Transverse colon (tissue), 4 donors: ENCODE measurements around the gene PRSS53. TPM values are rescaled to one million over a fixed set of nuclear protein-coding genes. Genes with fewer than 3 reads are reported as not detected.

Experiments used
- DNase-seq: peaks from one replicate; pipeline ENCODE4 v3.0.0-alpha.2; 2019
- H3K27ac ChIP-seq, 4 donors: fragments of 200-600 bp; sonication (generic); 2 replicates each; pipeline ENCODE4 v1.5.1; 2016 to 2018; ENCODE audit warnings: inconsistent platforms in 4 of 4
- H3K27me3 ChIP-seq: fragments of 200-600 bp; sonication (generic); 2 replicates; pipeline ENCODE4 v1.5.1; 2017; ENCODE audit warnings: inconsistent platforms
- H3K36me3 ChIP-seq, 4 donors: fragments of 200-600 bp; sonication (generic); 2 replicates each; pipeline ENCODE4 v1.5.1; 2017 to 2019; ENCODE audit warnings: inconsistent platforms in 4 of 4
- H3K4me1 ChIP-seq, 4 donors: fragments of 200-600 bp; sonication (generic); 2 replicates each; pipeline ENCODE4 v1.5.1; 2017 to 2020; ENCODE audit warnings: inconsistent platforms in 4 of 4
- H3K4me3 ChIP-seq, 4 donors: fragments of 200-600 bp; sonication (generic); 1 replicate in 1 of 4; 2 replicates in 3 of 4; pipeline versions ENCODE4 v1.5.1 to v1.6.1; 2017 to 2019; ENCODE audit warnings: inconsistent platforms in 4 of 4
- H3K9me3 ChIP-seq, 2 donors: fragments of 200-600 bp; sonication (generic); 2 replicates each; pipeline ENCODE4 v1.5.1; 2017 to 2019; ENCODE audit warnings: inconsistent platforms in 2 of 2
- CTCF ChIP-seq, 5 experiments: fragments of 200-600 bp in 3 of 5; fragments of 450-650 bp in 2 of 5; sonication (generic) in 3 of 5; IDR thresholded peaks; 1 replicate in 2 of 5; 2 replicates in 3 of 5; pipeline ENCODE4 v1.5.1; 2016 to 2017; ENCODE audit warnings: antibody characterized with exemption in 5 of 5, inconsistent platforms in 3 of 5, mild to moderate bottlenecking in 2 of 5, moderate library complexity in 1 of 5
- EP300 ChIP-seq: sonication (generic); formaldehyde crosslinking; IDR thresholded peaks from one replicate; pipeline ENCODE4 v1.6.1; 2017; ENCODE audit warnings: antibody characterized with exemption, low read depth
- POLR2A ChIP-seq: fragments of 450-650 bp; IDR thresholded peaks from one replicate; pipeline ENCODE4 v1.6.1; 2016; ENCODE audit warnings: antibody characterized with exemption, mild to moderate bottlenecking, moderate library complexity
- POLR2AphosphoS5 ChIP-seq, 3 donors: sonication (generic); formaldehyde crosslinking; IDR thresholded peaks; one replicate each; pipeline ENCODE4 v1.6.1; 2016; ENCODE audit warnings: antibody characterized with exemption in 3 of 3
- WGBS, 2 donors: methylation state at CpG; one replicate each; pipeline ENCODE4 v1.1.5; 2018; ENCODE audit warnings: low coverage in 1 of 2; 5-methylcytosine and 5-hydroxymethylcytosine counted together
- in situ Hi-C, 4 donors: fragments of 200-750 bp; cut with MboI; loops; one replicate each; pipeline versions ENCODE4 v1.15.0 to v1.15.1; 2017; ENCODE audit warnings: low sequenced_read_pairs in 3 of 4, low pct_ligation_motif_present in 1 of 4, low pct_unique_long_range_greater_than_20kb in 1 of 4
- intact Hi-C: fragments of 100-400 bp; cut with DNase I; formaldehyde crosslinking; loops from one replicate; pipeline ENCODE4 v1.15.1; 2023; ENCODE audit warnings: low total_unique reads
- total RNA-seq, 4 donors: library from RNA; depleted of rRNA; stranded (reverse); fragments of >200 nt; gene quantifications; one replicate each; pipeline ENCODE4 v1.1.0, GENCODE V29; 2016

The PRSS53 gene
- total RNA-seq, 4 donors from 2014 or later, result 1.1 to 5.2 (median 3.1) TPM

DNA sequence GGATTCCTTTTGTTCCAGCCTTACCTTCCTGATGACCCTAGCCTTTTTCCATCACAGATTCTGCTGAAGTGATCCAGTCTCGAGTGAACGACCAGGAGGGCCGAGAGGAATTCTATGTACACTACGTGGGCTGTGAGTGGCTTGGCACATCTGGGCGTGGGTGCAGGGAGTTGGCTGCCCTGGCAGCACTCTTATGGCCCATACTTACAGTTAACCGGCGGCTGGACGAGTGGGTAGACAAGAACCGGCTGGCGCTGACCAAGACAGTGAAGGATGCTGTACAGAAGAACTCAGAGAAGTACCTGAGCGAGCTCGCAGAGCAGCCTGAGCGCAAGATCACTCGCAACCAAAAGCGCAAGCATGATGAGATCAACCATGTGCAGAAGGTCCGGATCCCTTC lies 31.4 kb upstream of the PRSS53 start:
- Histone ChIP-seq H3K4me3 (no peak overlapping the region), H3K27ac (peak overlapping the region in 2 of 4 donors; percentile 99 to 100), H3K36me3 (peaks cover 0 to 31% (median 13%) of the 10 kb centered on the region in 4 donors), H3K4me1 (peaks cover 12 to 33% (median 27%) of the 10 kb centered on the region in 4 donors), H3K9me3 (no peaks in the 10 kb centered on the region), H3K27me3 (no peaks in the 10 kb centered on the region)
- in situ Hi-C loops, result no loop called here
- DNase-seq, result no peak
- intact Hi-C loops, result no loop called here
- TF ChIP-seq POLR2A (no peak), EP300 (no peak)
- 95% methylated on average over 16 of the region's 16 CpGs; no CpG with 5 or more reads in 1 of the 2 donors for WGBS, 2 donors

GRCh38 chr16:31118223-31119155 lies 29.7 kb upstream of the PRSS53 start:
- peak overlapping the region; percentile 68 to 92 (median 79) for H3K4me3 ChIP-seq
- TF ChIP-seq EP300 (no peak), POLR2AphosphoS5 (IDR thresholded peaks at IDR 0.05) (peak in 1 of 3 donors; percentile 36)
- no peak for DNase-seq
- 54 to 69% methylated on average over 3 to 9 of the region's 9 CpGs for WGBS, 2 donors
- H3K36me3 ChIP-seq, result peaks cover 0 to 31% (median 13%) of the 10 kb centered on the region in 4 donors
- H3K27me3 ChIP-seq, result no peaks in the 10 kb centered on the region
- H3K4me1 ChIP-seq, result peaks cover 12 to 50% (median 32%) of the 10 kb centered on the region in 4 donors
- H3K9me3 ChIP-seq, result no peaks in the 10 kb centered on the region
- peak overlapping the region; percentile 92 to 100 (median 96) for H3K27ac ChIP-seq
- in situ Hi-C loops (no loop called here), intact Hi-C loops (no loop called here)

GRCh38 chr16:31117384-31118222 lies 28.9 kb upstream of the PRSS53 start, which contains the start of gene KAT8:
TSS of gene KAT8 (plus strand) at chr16:31117664. CDS start at chr16:31117682, 18 bp downstream.
- Histone ChIP-seq H3K9me3 (no peaks in the 10 kb centered on the region), H3K27me3 (no peaks in the 10 kb centered on the region), H3K36me3 (peaks cover 0 to 29% (median 11%) of the 10 kb centered on the region in 4 donors), H3K4me3 (peak within 1 kb of the TSS; percentile 68 to 92 (median 79)), H3K4me1 (peaks cover 12 to 57% (median 34%) of the 10 kb centered on the region in 4 donors), H3K27ac (peak within 1 kb of the TSS; percentile 92 to 100 (median 96))
- TF ChIP-seq POLR2A (peak; percentile 95), POLR2AphosphoS5 (IDR thresholded peaks at IDR 0.05) (peak; percentile 90 to 98 (median 98)), EP300 (peak; percentile 80), CTCF (IDR thresholded peaks at IDR 0.05) (no peak)
- in situ Hi-C loops (no loop called here), intact Hi-C loops (no loop called here)
- WGBS, 2 donors, result 0% methylated on average over 17 to 64 of the region's 68 CpGs
- DNase-seq, result peak; percentile 99

- WGBS, 2 donors, result 20 to 47% methylated on average over 1 to 8 of the region's 8 CpGs
- Histone ChIP-seq H3K36me3 (peaks cover 0 to 5% (median 3%) of the 10 kb centered on the region in 4 donors), H3K27me3 (no peaks in the 10 kb centered on the region), H3K9me3 (no peaks in the 10 kb centered on the region), H3K4me3 (no peak overlapping the region), H3K4me1 (peaks cover 12 to 59% (median 35%) of the 10 kb centered on the region in 4 donors), H3K27ac (peak overlapping the region; percentile 92 to 100 (median 96))
- intact Hi-C loops (no loop called here), in situ Hi-C loops (no loop called here)
- DNase-seq, result no peak
- TF ChIP-seq POLR2A (no peak), POLR2AphosphoS5 (IDR thresholded peaks at IDR 0.05) (peak in 1 of 3 donors; percentile 39)
These were observed 25.7 kb upstream of the PRSS53 start for GRCh38 chr16:31114468-31114867.
